OCI-LY7 (cell line): ENCODE measurements around the gene PDZD2.

Experiments used
- EZH2phosphoT487 ChIP-seq: fragments of 200-600 bp; sonication (generic); IDR thresholded peaks from 2 replicates; pipeline ENCODE4 v1.6.1; 2018; ENCODE audit warnings: low read depth, borderline replicate concordance, mild to moderate bottlenecking, mixed run types, antibody characterized with exemption, low read length, moderate library complexity, mixed read lengths
- TF ChIP-seq, protein P1 (sequence below): fragments of 200-600 bp; sonication (generic); conservative IDR thresholded peaks from 2 replicates; pipeline ENCODE4 v1.5.1; 2014; ENCODE audit warnings: mild to moderate bottlenecking, antibody characterized with exemption, low read length, moderate library complexity, mixed read lengths

DNA sequence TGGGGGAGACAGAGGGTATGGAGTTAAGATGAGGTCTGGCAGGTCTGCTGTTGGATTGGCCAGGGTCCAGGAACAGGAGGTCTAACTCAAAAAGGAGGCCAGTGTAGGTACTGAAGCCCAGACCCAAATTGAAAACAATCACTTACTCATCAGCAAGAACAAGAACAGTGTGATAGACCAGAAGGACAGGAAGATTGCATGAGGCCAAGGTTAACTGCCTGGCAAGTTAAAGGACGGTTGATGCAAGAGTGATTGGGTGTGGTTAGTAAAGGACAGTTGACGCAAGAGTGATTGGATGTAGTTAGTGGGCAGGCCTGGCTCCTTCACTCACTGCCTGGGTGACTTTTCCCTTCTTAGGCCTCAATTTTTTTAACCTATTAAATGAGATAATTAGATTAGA is 132.6 kb downstream of the PDZD2 start:
- TF ChIP-seq, protein P1, sequence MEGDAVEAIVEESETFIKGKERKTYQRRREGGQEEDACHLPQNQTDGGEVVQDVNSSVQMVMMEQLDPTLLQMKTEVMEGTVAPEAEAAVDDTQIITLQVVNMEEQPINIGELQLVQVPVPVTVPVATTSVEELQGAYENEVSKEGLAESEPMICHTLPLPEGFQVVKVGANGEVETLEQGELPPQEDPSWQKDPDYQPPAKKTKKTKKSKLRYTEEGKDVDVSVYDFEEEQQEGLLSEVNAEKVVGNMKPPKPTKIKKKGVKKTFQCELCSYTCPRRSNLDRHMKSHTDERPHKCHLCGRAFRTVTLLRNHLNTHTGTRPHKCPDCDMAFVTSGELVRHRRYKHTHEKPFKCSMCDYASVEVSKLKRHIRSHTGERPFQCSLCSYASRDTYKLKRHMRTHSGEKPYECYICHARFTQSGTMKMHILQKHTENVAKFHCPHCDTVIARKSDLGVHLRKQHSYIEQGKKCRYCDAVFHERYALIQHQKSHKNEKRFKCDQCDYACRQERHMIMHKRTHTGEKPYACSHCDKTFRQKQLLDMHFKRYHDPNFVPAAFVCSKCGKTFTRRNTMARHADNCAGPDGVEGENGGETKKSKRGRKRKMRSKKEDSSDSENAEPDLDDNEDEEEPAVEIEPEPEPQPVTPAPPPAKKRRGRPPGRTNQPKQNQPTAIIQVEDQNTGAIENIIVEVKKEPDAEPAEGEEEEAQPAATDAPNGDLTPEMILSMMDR = no peak
- no peak for TF ChIP-seq EZH2phosphoT487
